ENCODE results near the gene SMIM41.

DNA sequence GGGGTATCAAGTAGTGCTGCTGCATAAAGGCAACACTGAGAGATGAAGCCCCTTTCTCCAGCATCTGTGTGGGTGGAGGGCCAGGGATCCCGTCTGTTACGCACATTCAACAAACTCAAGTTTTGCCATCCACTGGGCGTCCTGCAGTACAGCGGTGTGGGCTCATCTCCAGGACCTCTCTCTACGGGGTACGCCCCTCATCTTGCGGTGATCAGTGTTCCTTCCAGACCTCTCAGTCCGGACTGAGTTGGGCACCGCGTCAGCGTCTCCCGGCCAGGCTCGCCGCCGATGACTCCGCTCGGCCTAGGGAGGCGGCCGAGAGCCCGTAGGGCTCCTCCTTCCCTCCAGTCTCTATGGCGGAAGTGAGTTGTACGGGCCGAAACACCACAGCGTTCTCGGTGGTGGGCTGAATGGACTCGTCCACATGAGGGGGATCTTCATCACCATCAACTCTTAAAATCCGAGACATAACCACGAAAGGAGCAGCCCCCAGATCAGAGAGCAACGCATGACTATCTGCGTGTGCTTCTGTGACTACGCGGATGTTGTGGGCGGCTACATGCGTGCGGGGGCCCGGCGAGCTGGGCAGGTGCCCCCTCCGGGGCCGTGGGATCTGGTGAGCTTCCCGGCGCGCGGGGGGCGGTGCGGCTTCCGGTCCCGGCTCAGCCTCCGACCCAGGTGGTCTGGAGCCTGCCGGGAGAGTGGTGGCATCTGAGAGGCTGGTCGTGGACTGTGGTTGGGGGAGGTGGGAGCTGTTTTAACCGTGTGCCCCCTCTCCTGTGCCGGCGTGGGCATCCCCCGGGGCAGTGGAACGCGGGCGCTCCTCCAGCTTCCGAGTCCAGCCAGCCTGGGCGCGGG, 9.9 kb upstream of the SMIM41 start, which contains the start of gene ATG101:
- TF ChIP-seq, protein P1, sequence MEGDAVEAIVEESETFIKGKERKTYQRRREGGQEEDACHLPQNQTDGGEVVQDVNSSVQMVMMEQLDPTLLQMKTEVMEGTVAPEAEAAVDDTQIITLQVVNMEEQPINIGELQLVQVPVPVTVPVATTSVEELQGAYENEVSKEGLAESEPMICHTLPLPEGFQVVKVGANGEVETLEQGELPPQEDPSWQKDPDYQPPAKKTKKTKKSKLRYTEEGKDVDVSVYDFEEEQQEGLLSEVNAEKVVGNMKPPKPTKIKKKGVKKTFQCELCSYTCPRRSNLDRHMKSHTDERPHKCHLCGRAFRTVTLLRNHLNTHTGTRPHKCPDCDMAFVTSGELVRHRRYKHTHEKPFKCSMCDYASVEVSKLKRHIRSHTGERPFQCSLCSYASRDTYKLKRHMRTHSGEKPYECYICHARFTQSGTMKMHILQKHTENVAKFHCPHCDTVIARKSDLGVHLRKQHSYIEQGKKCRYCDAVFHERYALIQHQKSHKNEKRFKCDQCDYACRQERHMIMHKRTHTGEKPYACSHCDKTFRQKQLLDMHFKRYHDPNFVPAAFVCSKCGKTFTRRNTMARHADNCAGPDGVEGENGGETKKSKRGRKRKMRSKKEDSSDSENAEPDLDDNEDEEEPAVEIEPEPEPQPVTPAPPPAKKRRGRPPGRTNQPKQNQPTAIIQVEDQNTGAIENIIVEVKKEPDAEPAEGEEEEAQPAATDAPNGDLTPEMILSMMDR (conservative IDR thresholded peaks at IDR 0.05): peak; percentile 96
- TF ChIP-seq ZFX (IDR thresholded peaks at IDR 0.05): no peak
